ENCODE data around the gene MARK4.

Gene MARK4

GRCh38 chr19:45340232-45340898 lies 89.3 kb downstream of the MARK4 start, which contains the start of gene KLC3:
KLC3 (plus strand) TSS chr19:45340750; CDS start chr19:45345542, 4,792 bp downstream.
- Histone ChIP-seq H3K27ac (ENCODE audit: insufficient read depth in 1 of 2, low read depth in 1 of 2, low read length in 2 of 2, poor library complexity in 1 of 2, severe bottlenecking in 2 of 2) (no peak within 1 kb of the TSS), H3K4me3 (ENCODE audit: control insufficient read depth in 1 of 7, extremely low read depth in 1 of 7, insufficient read depth in 4 of 7, low read depth in 2 of 7, low read length in 6 of 7) (peak within 1 kb of the TSS in 5 of 7 experiments; percentile 7 to 48 (median 42)), H3K36me3 (ENCODE audit: control insufficient read depth in 4 of 4, insufficient read depth in 4 of 4, low read length in 3 of 4) (no peaks in the 10 kb centered on the region), H3K4me1 (ENCODE audit: control extremely low read depth in 1 of 4, control insufficient read depth in 4 of 4, insufficient read depth in 4 of 4, low read length in 3 of 4) (peaks cover 0 to 13% (median 7%) of the 10 kb centered on the region in 4 experiments), H3K27me3 (replicated peaks in 2 of 5; ENCODE audit: control insufficient read depth in 4 of 5, insufficient read depth in 5 of 5, low read length in 4 of 5) (peaks cover 0 to 46% (median 16%) of the 10 kb centered on the region in 5 experiments), H3K9me3 (ENCODE audit: control extremely low read depth in 1 of 5, control insufficient read depth in 4 of 5, insufficient read depth in 2 of 5, low read depth in 1 of 5, low read length in 4 of 5) (no peaks in the 10 kb centered on the region)
- WGBS (ENCODE audit: insufficient coverage): 11% methylated on average over 49 of the region's 50 CpGs
- ChIA-PET POLR2A (no interaction called here), CTCF (interaction anchor here (0.7 to 3.3 kb wide), 4 partner anchors 54 to 138 kb away, joined by 3 to 19 read pairs (median 5); no protein-coding TSS in a partner anchor)
- peak in 1 of 3 donors; percentile 14 for DNase-seq

GRCh38 chr19:45340899-45341453 lies 89.9 kb downstream of the MARK4 start:
- Histone ChIP-seq H3K4me1 (ENCODE audit: control extremely low read depth in 1 of 4, control insufficient read depth in 4 of 4, insufficient read depth in 4 of 4, low read length in 3 of 4) (peaks cover 0 to 13% (median 7%) of the 10 kb centered on the region in 4 experiments), H3K27ac (ENCODE audit: insufficient read depth in 1 of 2, low read depth in 1 of 2, low read length in 2 of 2, poor library complexity in 1 of 2, severe bottlenecking in 2 of 2) (no peak overlapping the region), H3K4me3 (ENCODE audit: control insufficient read depth in 1 of 7, extremely low read depth in 1 of 7, insufficient read depth in 4 of 7, low read depth in 2 of 7, low read length in 6 of 7) (peak overlapping the region in 4 of 7 experiments; percentile 7 to 48 (median 44)), H3K9me3 (ENCODE audit: control extremely low read depth in 1 of 5, control insufficient read depth in 4 of 5, insufficient read depth in 2 of 5, low read depth in 1 of 5, low read length in 4 of 5) (no peaks in the 10 kb centered on the region), H3K27me3 (replicated peaks in 2 of 5; ENCODE audit: control insufficient read depth in 4 of 5, insufficient read depth in 5 of 5, low read length in 4 of 5) (peaks cover 0 to 53% (median 16%) of the 10 kb centered on the region in 5 experiments), H3K36me3 (ENCODE audit: control insufficient read depth in 4 of 4, insufficient read depth in 4 of 4, low read length in 3 of 4) (no peaks in the 10 kb centered on the region)
- ChIA-PET CTCF (interaction anchor here (3.3 kb wide), 1 partner anchor 139 kb away, joined by 19 read pairs; no protein-coding TSS in a partner anchor), POLR2A (no interaction called here)
- 10% methylated on average over 23 of the region's 25 CpGs for WGBS (ENCODE audit: insufficient coverage)
- DNase-seq: peak; percentile 29 to 58 (median 41)

DNA sequence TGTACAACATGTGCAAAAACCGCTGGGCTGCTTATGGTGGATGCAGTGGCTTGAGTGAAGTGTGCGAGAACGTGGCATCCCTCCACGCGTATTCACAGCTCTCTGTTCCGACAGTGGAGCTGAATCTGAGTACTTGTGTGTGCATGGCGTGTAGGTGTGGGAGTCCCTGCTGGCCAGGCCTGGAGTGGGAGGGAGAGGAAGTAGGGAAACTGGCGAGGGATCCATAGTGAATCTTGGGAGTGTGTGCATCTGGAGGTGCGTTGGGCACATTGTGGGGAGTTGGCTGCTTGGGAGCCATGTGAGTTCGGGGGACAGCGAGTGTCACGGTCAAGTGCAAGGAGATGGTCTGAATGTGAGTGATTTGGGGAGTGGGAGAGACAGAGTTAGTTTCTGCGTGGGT lies 91.8 kb downstream of the MARK4 start:
- ChIA-PET POLR2A (no interaction called here), CTCF (interaction anchor here (1.0 kb wide), 1 partner anchor 138 kb away, joined by 3 read pairs; no protein-coding TSS in a partner anchor)
- no peaks in the 10 kb centered on the region for H3K9me3 ChIP-seq (ENCODE audit: control extremely low read depth in 1 of 5, control insufficient read depth in 4 of 5, insufficient read depth in 2 of 5, low read depth in 1 of 5, low read length in 4 of 5)
- WGBS (ENCODE audit: insufficient coverage): 88% methylated on average over 8 of the region's 13 CpGs
- no peaks in the 10 kb centered on the region for H3K36me3 ChIP-seq (ENCODE audit: control insufficient read depth in 4 of 4, insufficient read depth in 4 of 4, low read length in 3 of 4)
- H3K4me1 ChIP-seq (ENCODE audit: control extremely low read depth in 1 of 4, control insufficient read depth in 4 of 4, insufficient read depth in 4 of 4, low read length in 3 of 4): peaks cover 0 to 13% (median 7%) of the 10 kb centered on the region in 4 experiments
- no peak overlapping the region for H3K27ac ChIP-seq (ENCODE audit: insufficient read depth in 1 of 2, low read depth in 1 of 2, low read length in 2 of 2, poor library complexity in 1 of 2, severe bottlenecking in 2 of 2)
- DNase-seq: no peak
- H3K27me3 ChIP-seq (replicated peaks in 2 of 5; ENCODE audit: control insufficient read depth in 4 of 5, insufficient read depth in 5 of 5, low read length in 4 of 5): peaks cover 0 to 71% (median 18%) of the 10 kb centered on the region in 5 experiments
- no peak overlapping the region for H3K4me3 ChIP-seq (ENCODE audit: control insufficient read depth in 1 of 7, extremely low read depth in 1 of 7, insufficient read depth in 4 of 7, low read depth in 2 of 7, low read length in 6 of 7)

DNA sequence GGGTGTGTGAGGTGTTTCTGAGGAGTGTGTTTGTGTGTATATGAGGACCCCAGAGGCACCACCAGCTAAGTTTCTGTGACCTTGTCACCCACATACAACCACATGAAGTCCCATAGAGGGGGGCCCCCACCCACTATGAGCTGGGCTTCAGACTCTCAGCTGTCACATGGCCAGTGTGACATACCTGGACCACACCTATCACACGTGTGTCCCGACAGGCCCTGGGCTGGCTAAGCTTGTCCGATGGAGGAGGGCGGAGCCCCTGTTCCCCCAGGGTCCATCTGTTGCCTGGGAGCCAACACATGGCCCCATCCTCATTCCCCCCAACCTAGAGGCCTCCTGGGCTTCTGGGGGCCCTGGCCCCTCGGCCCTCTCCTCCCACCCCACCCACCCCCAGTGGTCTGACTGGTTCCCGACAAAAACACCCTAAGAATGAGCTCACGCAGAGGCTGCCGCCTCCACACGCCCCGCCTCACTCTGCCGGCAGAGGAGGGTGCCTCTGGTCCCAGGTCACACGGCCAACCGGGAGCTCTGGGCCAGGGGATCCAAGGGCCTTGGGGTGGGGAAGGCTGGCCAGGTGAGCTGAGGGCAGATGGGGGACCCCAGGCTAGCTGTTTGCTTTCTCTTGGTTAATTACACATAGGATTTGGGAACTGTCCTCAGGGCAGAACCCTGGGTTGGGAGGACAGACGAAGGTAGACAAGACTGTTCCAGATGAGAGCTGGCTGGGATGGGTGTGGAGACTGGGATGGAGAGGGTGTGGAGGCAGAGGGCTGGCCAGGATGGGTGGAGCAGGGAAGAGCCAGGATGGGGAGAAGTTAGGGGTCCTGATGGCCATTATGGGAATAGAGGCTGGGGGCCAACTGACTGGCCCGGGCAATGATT lies 93.8 kb downstream of the MARK4 start:
- no peak for DNase-seq
- Histone ChIP-seq H3K9me3 (ENCODE audit: control extremely low read depth in 1 of 5, control insufficient read depth in 4 of 5, insufficient read depth in 2 of 5, low read depth in 1 of 5, low read length in 4 of 5) (no peaks in the 10 kb centered on the region), H3K36me3 (ENCODE audit: control insufficient read depth in 4 of 4, insufficient read depth in 4 of 4, low read length in 3 of 4) (no peaks in the 10 kb centered on the region), H3K27me3 (replicated peaks in 2 of 5; ENCODE audit: control insufficient read depth in 4 of 5, insufficient read depth in 5 of 5, low read length in 4 of 5) (peaks cover 0 to 67% (median 18%) of the 10 kb centered on the region in 5 experiments), H3K4me1 (ENCODE audit: control extremely low read depth in 1 of 4, control insufficient read depth in 4 of 4, insufficient read depth in 4 of 4, low read length in 3 of 4) (peaks cover 0 to 11% (median 7%) of the 10 kb centered on the region in 4 experiments), H3K27ac (ENCODE audit: insufficient read depth in 1 of 2, low read depth in 1 of 2, low read length in 2 of 2, poor library complexity in 1 of 2, severe bottlenecking in 2 of 2) (no peak overlapping the region), H3K4me3 (ENCODE audit: control insufficient read depth in 1 of 7, extremely low read depth in 1 of 7, insufficient read depth in 4 of 7, low read depth in 2 of 7, low read length in 6 of 7) (no peak overlapping the region)
- ChIA-PET CTCF (no interaction called here), POLR2A (interaction anchor here (0.9 kb wide), 1 partner anchor 34 kb away, joined by 4 read pairs; no protein-coding TSS in a partner anchor)
- WGBS (ENCODE audit: insufficient coverage): 77% methylated on average over 11 of the region's 15 CpGs

DNA sequence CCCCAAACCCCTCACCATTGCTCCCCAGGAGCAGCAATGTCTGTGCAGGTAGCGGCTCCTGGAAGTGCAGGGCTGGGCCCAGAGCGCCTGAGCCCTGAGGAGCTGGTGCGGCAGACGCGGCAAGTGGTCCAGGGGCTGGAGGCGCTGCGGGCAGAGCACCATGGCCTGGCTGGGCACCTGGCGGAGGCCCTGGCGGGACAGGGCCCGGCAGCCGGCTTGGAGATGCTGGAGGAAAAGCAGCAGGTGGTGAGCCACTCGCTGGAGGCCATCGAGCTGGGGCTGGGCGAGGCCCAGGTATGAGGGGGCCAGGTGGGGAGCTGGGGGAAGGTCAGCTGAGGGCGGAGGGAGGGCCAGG lies 94.4 kb downstream of the MARK4 start:
- peaks cover 0 to 3% (median 0%) of the 10 kb centered on the region in 4 experiments for H3K36me3 ChIP-seq (ENCODE audit: control insufficient read depth in 4 of 4, insufficient read depth in 4 of 4, low read length in 3 of 4)
- WGBS (ENCODE audit: insufficient coverage): 92% methylated on average over 9 of the region's 15 CpGs
- POLR2A ChIA-PET: no interaction called here
- peaks cover 0 to 61% (median 14%) of the 10 kb centered on the region in 5 experiments for H3K27me3 ChIP-seq (replicated peaks in 2 of 5; ENCODE audit: control insufficient read depth in 4 of 5, insufficient read depth in 5 of 5, low read length in 4 of 5)
- DNase-seq: no peak
- no peaks in the 10 kb centered on the region for H3K9me3 ChIP-seq (ENCODE audit: control extremely low read depth in 1 of 5, control insufficient read depth in 4 of 5, insufficient read depth in 2 of 5, low read depth in 1 of 5, low read length in 4 of 5)
- H3K4me3 ChIP-seq (ENCODE audit: control insufficient read depth in 1 of 7, extremely low read depth in 1 of 7, insufficient read depth in 4 of 7, low read depth in 2 of 7, low read length in 6 of 7): no peak overlapping the region
- CTCF ChIA-PET: interaction anchor here (1.2 kb wide), 1 partner anchor 8 kb away, joined by 3 read pairs; no protein-coding TSS in a partner anchor
- peaks cover 0 to 7% (median 4%) of the 10 kb centered on the region in 4 experiments for H3K4me1 ChIP-seq (ENCODE audit: control extremely low read depth in 1 of 4, control insufficient read depth in 4 of 4, insufficient read depth in 4 of 4, low read length in 3 of 4)
- no peak overlapping the region for H3K27ac ChIP-seq (ENCODE audit: insufficient read depth in 1 of 2, low read depth in 1 of 2, low read length in 2 of 2, poor library complexity in 1 of 2, severe bottlenecking in 2 of 2)

DNA sequence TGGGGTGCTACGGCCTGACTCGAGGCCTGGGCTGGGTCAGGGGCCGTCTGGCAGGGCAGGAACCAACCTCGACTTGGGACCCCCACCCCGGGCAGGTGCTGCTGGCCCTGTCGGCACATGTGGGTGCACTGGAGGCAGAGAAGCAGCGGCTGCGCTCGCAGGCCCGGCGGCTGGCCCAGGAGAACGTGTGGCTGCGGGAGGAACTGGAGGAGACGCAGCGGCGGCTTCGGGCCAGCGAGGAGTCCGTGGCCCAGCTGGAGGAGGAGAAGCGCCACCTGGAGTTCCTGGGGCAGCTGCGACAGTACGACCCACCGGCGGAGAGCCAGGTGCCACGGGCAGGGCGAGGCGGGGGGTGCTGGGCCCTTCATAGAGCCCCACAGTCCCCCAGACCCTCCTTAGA lies 95.4 kb downstream of the MARK4 start:
- no peaks in the 10 kb centered on the region for H3K4me1 ChIP-seq (ENCODE audit: control extremely low read depth in 1 of 4, control insufficient read depth in 4 of 4, insufficient read depth in 4 of 4, low read length in 3 of 4)
- 28% methylated on average over 22 of the region's 27 CpGs for WGBS (ENCODE audit: insufficient coverage)
- peaks cover 0 to 51% (median 13%) of the 10 kb centered on the region in 5 experiments for H3K27me3 ChIP-seq (replicated peaks in 2 of 5; ENCODE audit: control insufficient read depth in 4 of 5, insufficient read depth in 5 of 5, low read length in 4 of 5)
- H3K4me3 ChIP-seq (ENCODE audit: control insufficient read depth in 1 of 7, extremely low read depth in 1 of 7, insufficient read depth in 4 of 7, low read depth in 2 of 7, low read length in 6 of 7): no peak overlapping the region
- no peak overlapping the region for H3K27ac ChIP-seq (ENCODE audit: insufficient read depth in 1 of 2, low read depth in 1 of 2, low read length in 2 of 2, poor library complexity in 1 of 2, severe bottlenecking in 2 of 2)
- H3K36me3 ChIP-seq (ENCODE audit: control insufficient read depth in 4 of 4, insufficient read depth in 4 of 4, low read length in 3 of 4): peaks cover 0 to 12% (median 4%) of the 10 kb centered on the region in 4 experiments
- DNase-seq: peak in 1 of 3 donors; percentile 49
- ChIA-PET CTCF (interaction anchor here (1.2 kb wide), 1 partner anchor 9 kb away, joined by 3 read pairs; no protein-coding TSS in a partner anchor), POLR2A (no interaction called here)
- no peaks in the 10 kb centered on the region for H3K9me3 ChIP-seq (ENCODE audit: control extremely low read depth in 1 of 5, control insufficient read depth in 4 of 5, insufficient read depth in 2 of 5, low read depth in 1 of 5, low read length in 4 of 5)
